ENCODE measurements around the gene DENND6B. TPM values are rescaled to one million over a fixed set of nuclear protein-coding genes. Genes with fewer than 3 reads are reported as not detected.
"Not testable (repeated sequence)": the region's sequence is repeated elsewhere in the genome, so short reads cannot be mapped to it uniquely, and the experiment has no call there.

The DENND6B gene, protein sequence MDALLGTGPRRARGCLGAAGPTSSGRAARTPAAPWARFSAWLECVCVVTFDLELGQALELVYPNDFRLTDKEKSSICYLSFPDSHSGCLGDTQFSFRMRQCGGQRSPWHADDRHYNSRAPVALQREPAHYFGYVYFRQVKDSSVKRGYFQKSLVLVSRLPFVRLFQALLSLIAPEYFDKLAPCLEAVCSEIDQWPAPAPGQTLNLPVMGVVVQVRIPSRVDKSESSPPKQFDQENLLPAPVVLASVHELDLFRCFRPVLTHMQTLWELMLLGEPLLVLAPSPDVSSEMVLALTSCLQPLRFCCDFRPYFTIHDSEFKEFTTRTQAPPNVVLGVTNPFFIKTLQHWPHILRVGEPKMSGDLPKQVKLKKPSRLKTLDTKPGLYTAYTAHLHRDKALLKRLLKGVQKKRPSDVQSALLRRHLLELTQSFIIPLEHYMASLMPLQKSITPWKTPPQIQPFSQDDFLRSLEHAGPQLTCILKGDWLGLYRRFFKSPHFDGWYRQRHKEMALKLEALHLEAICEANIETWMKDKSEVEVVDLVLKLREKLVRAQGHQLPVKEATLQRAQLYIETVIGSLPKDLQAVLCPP
- 10 to 100 TPM in 1 of 4 donors, 1 to 10 TPM in 3; 5.4 to 14.9 (median 6.3) TPM for total RNA-seq

DNA sequence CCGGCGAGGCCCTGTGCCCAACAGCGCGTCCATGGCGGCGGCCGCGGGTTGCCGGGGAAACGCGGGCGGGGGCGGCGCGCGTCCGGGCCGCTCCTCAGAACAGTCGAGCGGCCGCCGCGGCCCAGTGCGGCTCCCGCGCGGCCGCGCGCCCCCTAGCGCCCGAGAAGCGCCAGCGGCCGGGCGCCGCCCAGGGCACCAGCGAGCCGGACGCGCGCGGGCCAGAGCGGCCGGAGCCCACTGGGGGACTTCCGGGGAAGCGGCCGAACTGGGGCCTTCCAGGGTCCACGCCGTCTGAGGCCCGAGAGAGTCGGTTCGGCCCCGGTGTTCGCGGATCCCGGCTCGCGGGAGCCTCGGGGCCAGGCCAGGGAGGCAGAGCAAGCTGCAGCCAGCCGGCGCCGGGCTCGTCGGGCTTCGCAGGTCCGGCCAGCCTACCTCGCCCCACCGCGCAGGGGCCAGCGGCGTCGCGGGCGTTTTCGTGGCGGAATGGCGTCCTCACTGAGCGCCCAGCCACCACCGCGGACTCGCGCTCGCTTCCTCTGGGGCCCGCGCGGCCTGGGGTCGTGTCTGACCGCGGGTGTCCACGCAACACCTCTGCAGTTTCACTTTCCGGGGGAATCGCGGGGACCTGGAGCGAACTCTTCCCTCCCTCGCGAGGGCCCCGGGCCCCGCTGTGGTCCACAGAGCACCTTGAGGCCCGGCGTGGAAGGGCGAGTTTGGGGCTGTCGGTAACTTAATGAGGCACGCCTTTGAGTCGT is at the start of gene DENND6B:
TSS of gene DENND6B (minus strand) at position 57 of the 755 bp plus-strand sequence. CDS start at position 33, 24 bp downstream.
- Histone ChIP-seq H3K27me3 (no peaks in the 10 kb centered on the region), H3K9me3 (no peaks in the 10 kb centered on the region), H3K4me3 (peak within 1 kb of the TSS; percentile 84 to 99 (median 91)), H3K27ac (peak within 1 kb of the TSS; percentile 88 to 97 (median 94)), H3K36me3 (no peaks in the 10 kb centered on the region), H3K4me1 (peaks cover 0 to 13% (median 5%) of the 10 kb centered on the region in 4 donors)
- peak; percentile 73 to 91 (median 89) for DNase-seq
- TF ChIP-seq POLR2A (IDR thresholded peaks at IDR 0.05), result peak; percentile 33 to 59
- TF ChIP-seq, protein P1, sequence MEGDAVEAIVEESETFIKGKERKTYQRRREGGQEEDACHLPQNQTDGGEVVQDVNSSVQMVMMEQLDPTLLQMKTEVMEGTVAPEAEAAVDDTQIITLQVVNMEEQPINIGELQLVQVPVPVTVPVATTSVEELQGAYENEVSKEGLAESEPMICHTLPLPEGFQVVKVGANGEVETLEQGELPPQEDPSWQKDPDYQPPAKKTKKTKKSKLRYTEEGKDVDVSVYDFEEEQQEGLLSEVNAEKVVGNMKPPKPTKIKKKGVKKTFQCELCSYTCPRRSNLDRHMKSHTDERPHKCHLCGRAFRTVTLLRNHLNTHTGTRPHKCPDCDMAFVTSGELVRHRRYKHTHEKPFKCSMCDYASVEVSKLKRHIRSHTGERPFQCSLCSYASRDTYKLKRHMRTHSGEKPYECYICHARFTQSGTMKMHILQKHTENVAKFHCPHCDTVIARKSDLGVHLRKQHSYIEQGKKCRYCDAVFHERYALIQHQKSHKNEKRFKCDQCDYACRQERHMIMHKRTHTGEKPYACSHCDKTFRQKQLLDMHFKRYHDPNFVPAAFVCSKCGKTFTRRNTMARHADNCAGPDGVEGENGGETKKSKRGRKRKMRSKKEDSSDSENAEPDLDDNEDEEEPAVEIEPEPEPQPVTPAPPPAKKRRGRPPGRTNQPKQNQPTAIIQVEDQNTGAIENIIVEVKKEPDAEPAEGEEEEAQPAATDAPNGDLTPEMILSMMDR (IDR thresholded peaks at IDR 0.05), result peak; percentile 37 to 98 (median 76)

DNA sequence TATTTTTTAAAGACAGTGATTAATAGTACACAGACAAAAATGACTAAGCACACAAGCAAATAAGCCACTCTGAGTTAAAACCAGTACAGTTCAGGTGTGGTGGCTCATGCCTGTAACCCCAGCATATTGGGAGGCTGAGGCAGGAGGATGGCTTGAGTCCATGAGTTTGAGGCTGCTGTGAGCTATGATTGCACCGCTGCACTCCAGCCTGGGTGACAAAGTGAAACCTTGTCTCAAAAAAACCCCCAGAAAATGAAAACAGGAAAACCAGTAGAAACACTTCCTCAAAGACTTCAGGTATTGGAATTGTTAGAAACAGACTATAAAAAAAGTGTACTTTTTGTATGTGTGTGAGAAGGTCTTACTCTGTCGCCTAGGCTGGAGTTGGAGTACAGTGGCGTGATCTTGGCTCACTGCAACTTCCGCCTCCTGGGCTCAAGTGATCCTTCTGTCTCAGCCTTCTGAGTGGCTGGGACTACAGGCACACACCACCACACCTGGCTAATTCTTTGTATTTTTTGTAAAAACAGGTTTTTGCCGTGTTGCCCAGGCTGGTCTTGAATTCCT is 49.4 kb upstream of the DENND6B start:
- H3K36me3 ChIP-seq, result peaks cover 0 to 59% (median 0%) of the 10 kb centered on the region in 3 donors
- H3K4me3 ChIP-seq, result no peak overlapping the region
- no peaks in the 10 kb centered on the region for H3K9me3 ChIP-seq
- no peak overlapping the region for H3K27ac ChIP-seq
- no peak for TF ChIP-seq POLR2A (IDR thresholded peaks at IDR 0.05)
- TF ChIP-seq, protein P1 (IDR thresholded peaks at IDR 0.05), result no peak
- no peaks in the 10 kb centered on the region for H3K4me1 ChIP-seq
- no peaks in the 10 kb centered on the region for H3K27me3 ChIP-seq
- no peak for DNase-seq

DNA sequence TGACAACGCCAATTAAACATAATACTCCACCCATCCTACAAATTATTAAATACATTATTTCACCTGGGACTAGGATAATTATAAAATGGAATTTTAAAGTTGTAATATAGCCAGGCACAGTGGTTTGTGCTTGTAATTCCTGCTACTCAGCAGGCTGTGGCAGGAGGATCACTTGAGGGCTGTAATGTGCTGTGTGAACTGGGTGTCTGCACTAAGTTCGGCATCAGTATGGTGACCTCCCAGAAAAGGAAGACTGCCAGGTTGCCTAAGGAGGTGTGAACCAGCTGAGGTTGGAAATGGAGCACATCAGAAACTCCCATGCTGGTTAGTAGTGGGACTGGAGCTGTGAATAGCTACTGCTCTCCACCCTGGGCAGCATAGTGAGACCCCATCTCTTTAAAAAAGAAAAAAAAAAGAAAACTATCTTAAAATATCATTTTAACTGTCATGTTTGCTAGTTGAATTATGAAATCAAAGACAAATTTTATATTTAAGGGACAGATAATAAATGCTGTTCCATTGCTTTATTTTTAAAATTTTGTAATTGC is 44.4 kb upstream of the DENND6B start:
- Histone ChIP-seq H3K4me1 (no peaks in the 10 kb centered on the region), H3K27ac (no peak overlapping the region), H3K9me3 (no peaks in the 10 kb centered on the region), H3K4me3 (no peak overlapping the region), H3K36me3 (peaks cover 0 to 55% (median 0%) of the 10 kb centered on the region in 3 donors), H3K27me3 (no peaks in the 10 kb centered on the region)
- TF ChIP-seq, protein P1 (IDR thresholded peaks at IDR 0.05), result no peak
- no peak for TF ChIP-seq POLR2A (IDR thresholded peaks at IDR 0.05)
- no peak for DNase-seq

DNA sequence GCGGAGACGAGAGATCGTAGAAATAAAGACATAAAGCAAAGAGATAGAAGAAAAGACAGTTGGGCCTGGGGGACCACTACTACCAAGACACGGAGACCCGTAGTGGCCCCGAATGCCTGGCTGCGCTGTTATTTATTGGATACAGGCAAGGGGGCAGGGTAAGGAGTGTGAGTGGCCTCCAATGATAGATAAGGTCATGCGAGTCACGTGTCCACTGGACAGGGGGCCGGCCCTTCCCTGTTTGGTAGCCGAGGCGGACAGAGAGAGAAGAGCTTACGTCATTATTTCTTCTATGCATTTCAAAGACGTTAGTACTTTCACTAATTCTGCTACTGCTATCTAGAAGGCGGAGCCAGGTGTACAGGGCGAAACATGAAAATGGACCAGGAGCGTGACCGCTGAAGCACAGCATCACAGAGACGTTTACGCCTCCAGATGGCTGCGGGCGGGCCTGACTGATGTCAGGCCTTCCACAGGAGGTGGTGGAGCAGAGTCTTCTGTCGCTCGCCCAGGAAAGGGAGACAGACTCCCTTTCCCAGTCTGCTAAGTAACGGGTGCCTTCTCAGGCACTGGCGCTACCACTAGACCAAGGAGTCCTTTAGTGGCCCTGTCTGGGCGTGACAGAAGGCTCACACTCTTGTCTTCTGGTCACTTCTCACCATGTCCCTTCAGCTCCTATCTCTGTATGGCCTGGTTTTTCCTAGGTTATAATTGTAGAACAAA is 41.1 kb upstream of the DENND6B start:
- no peak for TF ChIP-seq POLR2A (IDR thresholded peaks at IDR 0.05)
- TF ChIP-seq, protein P1 (IDR thresholded peaks at IDR 0.05), result no peak
- no peak for DNase-seq

DNA sequence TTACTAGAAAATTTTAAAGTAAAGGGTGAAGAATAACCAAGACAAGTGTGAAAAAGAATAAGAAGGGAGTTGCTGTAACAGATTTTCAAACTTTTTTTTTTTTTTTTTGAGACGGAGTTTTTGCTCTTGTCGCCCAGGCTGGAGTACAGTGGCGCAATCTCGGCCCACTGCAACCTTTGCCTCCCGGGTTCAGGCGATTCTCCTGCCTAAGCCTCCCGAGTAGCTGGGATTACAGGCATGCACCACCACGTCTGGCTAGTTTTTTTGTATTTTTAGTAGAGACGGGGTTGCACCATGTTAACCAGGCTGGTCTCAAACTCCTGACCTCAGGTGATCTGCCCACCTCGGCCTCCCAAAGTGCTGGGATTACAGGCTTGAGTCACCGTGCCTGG is 37.0 kb upstream of the DENND6B start:
- DNase-seq, H3K4me3 ChIP-seq, H3K27ac ChIP-seq, H3K27me3 ChIP-seq, H3K9me3 ChIP-seq, H3K4me1 ChIP-seq: not testable (repeated sequence)
- peaks cover 0 to 31% (median 0%) of the 10 kb centered on the region in 3 donors for H3K36me3 ChIP-seq

More for the DNA sequence above, 41.1 kb upstream of the DENND6B start:
- Histone ChIP-seq H3K27me3 (no peaks in the 10 kb centered on the region), H3K27ac (no peak overlapping the region), H3K9me3 (no peaks in the 10 kb centered on the region), H3K36me3 (peaks cover 0 to 29% (median 0%) of the 10 kb centered on the region in 3 donors), H3K4me1 (no peaks in the 10 kb centered on the region), H3K4me3 (no peak overlapping the region)

Measured in Peyer's patch (tissue), 4 donors.